Measurements from ENCODE around the gene LAMA2.

LAMA2 gene

GRCh38 chr6:129188306-129188705, 305.4 kb downstream of the LAMA2 start:
- TF ChIP-seq MYC (IDR thresholded peaks at IDR 0.05; ENCODE audit: low read depth, low read length) = no peak
- TF ChIP-seq POLR2A (IDR thresholded peaks at IDR 0.05; ENCODE audit: extremely low read depth, insufficient read length) = no peak
- TF ChIP-seq CTCF (IDR thresholded peaks at IDR 0.05; ENCODE audit: low read depth, low read length) = no peak
- no peak for TF ChIP-seq MAX (IDR thresholded peaks at IDR 0.05; ENCODE audit: low read depth, low read length)
- no peak for DNase-seq (ENCODE audit: low read depth)
- H3K4me3 ChIP-seq (ENCODE audit: low read depth, low read length) = no peak overlapping the region

GRCh38 chr6:129188795-129189194, 305.9 kb downstream of the LAMA2 start:
- TF ChIP-seq POLR2A (IDR thresholded peaks at IDR 0.05; ENCODE audit: extremely low read depth, insufficient read length) (no peak), CTCF (IDR thresholded peaks at IDR 0.05; ENCODE audit: low read depth, low read length) (no peak), MYC (IDR thresholded peaks at IDR 0.05; ENCODE audit: low read depth, low read length) (no peak), MAX (IDR thresholded peaks at IDR 0.05; ENCODE audit: low read depth, low read length) (no peak)
- no peak for DNase-seq (ENCODE audit: low read depth)
- H3K4me3 ChIP-seq (ENCODE audit: low read depth, low read length) = no peak overlapping the region

GRCh38 chr6:129189266-129189665, 306.3 kb downstream of the LAMA2 start:
- DNase-seq (ENCODE audit: low read depth) = no peak
- no peak overlapping the region for H3K4me3 ChIP-seq (ENCODE audit: low read depth, low read length)
- no peak for TF ChIP-seq MAX (IDR thresholded peaks at IDR 0.05; ENCODE audit: low read depth, low read length)
- no peak for TF ChIP-seq POLR2A (IDR thresholded peaks at IDR 0.05; ENCODE audit: extremely low read depth, insufficient read length)
- TF ChIP-seq CTCF (IDR thresholded peaks at IDR 0.05; ENCODE audit: low read depth, low read length) = no peak
- TF ChIP-seq MYC (IDR thresholded peaks at IDR 0.05; ENCODE audit: low read depth, low read length) = no peak

- peak; percentile 14 for DNase-seq (ENCODE audit: low read depth)
- TF ChIP-seq MYC (IDR thresholded peaks at IDR 0.05; ENCODE audit: low read depth, low read length) = no peak
- TF ChIP-seq POLR2A (IDR thresholded peaks at IDR 0.05; ENCODE audit: extremely low read depth, insufficient read length) = no peak
- TF ChIP-seq MAX (IDR thresholded peaks at IDR 0.05; ENCODE audit: low read depth, low read length) = no peak
- no peak for TF ChIP-seq CTCF (IDR thresholded peaks at IDR 0.05; ENCODE audit: low read depth, low read length)
- H3K4me3 ChIP-seq (ENCODE audit: low read depth, low read length) = no peak overlapping the region
These were observed 308.3 kb downstream of the LAMA2 start for GRCh38 chr6:129191235-129191634.

GRCh38 chr6:129192458-129192989, 309.6 kb downstream of the LAMA2 start:
- no peak for DNase-seq (ENCODE audit: low read depth)
- TF ChIP-seq POLR2A (IDR thresholded peaks at IDR 0.05; ENCODE audit: extremely low read depth, insufficient read length) (no peak), MAX (IDR thresholded peaks at IDR 0.05; ENCODE audit: low read depth, low read length) (no peak), CTCF (IDR thresholded peaks at IDR 0.05; ENCODE audit: low read depth, low read length) (no peak), MYC (IDR thresholded peaks at IDR 0.05; ENCODE audit: low read depth, low read length) (no peak)
- no peak overlapping the region for H3K4me3 ChIP-seq (ENCODE audit: low read depth, low read length)

Data from NB4 (cell line).